Gastroesophageal sphincter (tissue), 4 donors: ENCODE data around the gene NSFL1C. TPM values are rescaled to one million over a fixed set of nuclear protein-coding genes. Genes with fewer than 3 reads are reported as not detected.

Experiments used
- ATAC-seq: fragments of 150-250 bp; one replicate; pipeline ENCODE4 v1.9.1; 2016; ENCODE audit warnings: mild to moderate bottlenecking, moderate library complexity
- H3K27ac ChIP-seq, 4 donors: fragments of 200-600 bp; sonication (generic) in 3 of 4; 1 replicate in 3 of 4; 2 replicates in 1 of 4; pipeline ENCODE4 v1.5.1; 2016 to 2019
- H3K27me3 ChIP-seq: fragments of 200-600 bp; sonication (generic); one replicate; pipeline ENCODE4 v1.5.1; 2019
- H3K36me3 ChIP-seq, 2 donors: fragments of 200-600 bp; sonication (generic); one replicate each; pipeline ENCODE4 v1.5.1; 2019; ENCODE audit warnings: control low read depth in 1 of 2
- H3K4me1 ChIP-seq, 3 donors: fragments of 200-600 bp; sonication (generic); 1 replicate in 2 of 3; 2 replicates in 1 of 3; pipeline ENCODE4 v1.5.1; 2016 to 2019; ENCODE audit warnings: control low read depth in 2 of 3
- H3K4me3 ChIP-seq, 2 donors: fragments of 200-600 bp; sonication (generic); one replicate each; pipeline ENCODE4 v1.5.1; 2019; ENCODE audit warnings: mild to moderate bottlenecking in 1 of 2, moderate library complexity in 1 of 2
- H3K9me3 ChIP-seq, 3 donors: fragments of 200-600 bp; sonication (generic); one replicate each; pipeline ENCODE4 v1.5.1; 2017 to 2019; ENCODE audit warnings: control low read depth in 2 of 3
- EP300 ChIP-seq: sonication (generic); formaldehyde crosslinking; IDR thresholded peaks from one replicate; pipeline ENCODE4 v1.6.1; 2017; ENCODE audit warnings: antibody characterized with exemption, mild to moderate bottlenecking
- POLR2A ChIP-seq, 2 donors: fragments of 450-650 bp; IDR thresholded peaks; one replicate each; pipeline ENCODE4 v1.6.1; 2017; ENCODE audit warnings: antibody characterized with exemption in 2 of 2, mild to moderate bottlenecking in 2 of 2, moderate library complexity in 1 of 2
- POLR2AphosphoS5 ChIP-seq: sonication (generic); formaldehyde crosslinking; IDR thresholded peaks from one replicate; pipeline ENCODE4 v1.6.1; 2017; ENCODE audit warnings: antibody characterized with exemption
- WGBS, 2 donors: methylation state at CpG; one replicate each; pipeline ENCODE4 v1.1.5; 2018; ENCODE audit warnings: low coverage in 1 of 2; 5-methylcytosine and 5-hydroxymethylcytosine counted together
- total RNA-seq, 4 donors: library from RNA; depleted of rRNA; stranded (reverse); fragments of >200 nt; gene quantifications; one replicate each; pipeline ENCODE4 v1.1.0, GENCODE V29; 2016
- TF ChIP-seq, protein P1 (sequence below), 4 experiments: fragments of 200-600 bp in 2 of 4; fragments of 450-650 bp in 2 of 4; sonication (generic) in 1 of 4; IDR thresholded peaks; one replicate each; pipeline ENCODE4 v1.5.1; 2017 to 2019; ENCODE audit warnings: antibody characterized with exemption in 4 of 4, mild to moderate bottlenecking in 2 of 4, moderate library complexity in 2 of 4

NSFL1C gene
- total RNA-seq, 4 donors from 2014 or later: 48.8 to 64.1 (median 53.5) TPM

GRCh38 chr20:1431158-1431557 lies 35.5 kb downstream of the NSFL1C start:
- WGBS, 2 donors: 21 to 22% methylated on average over 1 of the region's 1 CpG
- no peaks in the 10 kb centered on the region for H3K9me3 ChIP-seq
- no peaks in the 10 kb centered on the region for H3K27me3 ChIP-seq
- no peaks in the 10 kb centered on the region for H3K4me1 ChIP-seq
- ATAC-seq: no peak
- no peak for TF ChIP-seq POLR2A (IDR thresholded peaks at IDR 0.05)
- TF ChIP-seq EP300: no peak
- TF ChIP-seq POLR2AphosphoS5: no peak
- TF ChIP-seq, protein P1, sequence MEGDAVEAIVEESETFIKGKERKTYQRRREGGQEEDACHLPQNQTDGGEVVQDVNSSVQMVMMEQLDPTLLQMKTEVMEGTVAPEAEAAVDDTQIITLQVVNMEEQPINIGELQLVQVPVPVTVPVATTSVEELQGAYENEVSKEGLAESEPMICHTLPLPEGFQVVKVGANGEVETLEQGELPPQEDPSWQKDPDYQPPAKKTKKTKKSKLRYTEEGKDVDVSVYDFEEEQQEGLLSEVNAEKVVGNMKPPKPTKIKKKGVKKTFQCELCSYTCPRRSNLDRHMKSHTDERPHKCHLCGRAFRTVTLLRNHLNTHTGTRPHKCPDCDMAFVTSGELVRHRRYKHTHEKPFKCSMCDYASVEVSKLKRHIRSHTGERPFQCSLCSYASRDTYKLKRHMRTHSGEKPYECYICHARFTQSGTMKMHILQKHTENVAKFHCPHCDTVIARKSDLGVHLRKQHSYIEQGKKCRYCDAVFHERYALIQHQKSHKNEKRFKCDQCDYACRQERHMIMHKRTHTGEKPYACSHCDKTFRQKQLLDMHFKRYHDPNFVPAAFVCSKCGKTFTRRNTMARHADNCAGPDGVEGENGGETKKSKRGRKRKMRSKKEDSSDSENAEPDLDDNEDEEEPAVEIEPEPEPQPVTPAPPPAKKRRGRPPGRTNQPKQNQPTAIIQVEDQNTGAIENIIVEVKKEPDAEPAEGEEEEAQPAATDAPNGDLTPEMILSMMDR (IDR thresholded peaks at IDR 0.05): no peak
- no peak overlapping the region for H3K4me3 ChIP-seq
- H3K36me3 ChIP-seq: peaks cover 0 to 5% of the 10 kb centered on the region in 2 donors
- no peak overlapping the region for H3K27ac ChIP-seq

- Histone ChIP-seq H3K36me3 (peaks cover 0 to 2% of the 10 kb centered on the region in 2 donors), H3K4me3 (no peak overlapping the region), H3K9me3 (no peaks in the 10 kb centered on the region), H3K4me1 (no peaks in the 10 kb centered on the region), H3K27me3 (peaks cover 4% of the 10 kb centered on the region), H3K27ac (no peak overlapping the region)
- WGBS, 2 donors: 63 to 90% methylated on average over 1 of the region's 1 CpG
- TF ChIP-seq, protein P1 (IDR thresholded peaks at IDR 0.05): no peak
- no peak for TF ChIP-seq POLR2AphosphoS5
- no peak for TF ChIP-seq POLR2A (IDR thresholded peaks at IDR 0.05)
- TF ChIP-seq EP300: no peak
- no peak for ATAC-seq
These were observed 36.6 kb downstream of the NSFL1C start for GRCh38 chr20:1430004-1430451.

DNA sequence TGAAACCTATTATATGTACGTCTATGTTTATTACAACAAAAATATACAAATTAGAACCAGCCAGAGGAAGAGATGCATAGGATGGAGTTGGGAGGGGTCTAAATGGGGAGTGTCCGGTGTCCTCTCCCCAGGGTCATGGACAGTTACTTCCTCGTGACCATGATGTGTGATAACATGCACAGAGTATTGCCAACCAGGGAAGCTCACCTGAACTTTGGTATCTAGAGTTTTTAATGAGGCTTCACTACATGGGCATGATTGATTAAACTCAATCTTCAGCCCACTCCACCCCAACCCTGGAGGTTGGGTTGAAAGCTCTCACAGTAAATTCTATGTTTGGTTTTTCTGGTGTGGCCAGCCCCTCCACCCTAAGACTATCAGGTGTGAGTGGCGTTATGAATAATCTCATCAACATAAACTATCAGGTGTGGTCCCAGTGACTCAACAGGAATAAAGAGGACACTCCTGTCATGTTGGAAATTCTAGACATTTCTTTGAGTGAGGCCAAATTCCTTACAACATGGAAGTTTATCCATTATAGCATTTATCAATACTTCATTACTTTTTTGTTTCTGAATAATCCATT lies 37.4 kb downstream of the NSFL1C start:
- no peak for ATAC-seq
- no peaks in the 10 kb centered on the region for H3K9me3 ChIP-seq
- no peak overlapping the region for H3K4me3 ChIP-seq
- no peak overlapping the region for H3K27ac ChIP-seq
- 79 to 90% methylated on average over 4 of the region's 4 CpGs for WGBS, 2 donors
- no peaks in the 10 kb centered on the region for H3K4me1 ChIP-seq
- no peak for TF ChIP-seq POLR2AphosphoS5
- TF ChIP-seq POLR2A (IDR thresholded peaks at IDR 0.05): no peak
- TF ChIP-seq EP300: no peak
- TF ChIP-seq, protein P1 (IDR thresholded peaks at IDR 0.05): no peak
- no peaks in the 10 kb centered on the region for H3K36me3 ChIP-seq
- H3K27me3 ChIP-seq: peaks cover 10% of the 10 kb centered on the region

DNA sequence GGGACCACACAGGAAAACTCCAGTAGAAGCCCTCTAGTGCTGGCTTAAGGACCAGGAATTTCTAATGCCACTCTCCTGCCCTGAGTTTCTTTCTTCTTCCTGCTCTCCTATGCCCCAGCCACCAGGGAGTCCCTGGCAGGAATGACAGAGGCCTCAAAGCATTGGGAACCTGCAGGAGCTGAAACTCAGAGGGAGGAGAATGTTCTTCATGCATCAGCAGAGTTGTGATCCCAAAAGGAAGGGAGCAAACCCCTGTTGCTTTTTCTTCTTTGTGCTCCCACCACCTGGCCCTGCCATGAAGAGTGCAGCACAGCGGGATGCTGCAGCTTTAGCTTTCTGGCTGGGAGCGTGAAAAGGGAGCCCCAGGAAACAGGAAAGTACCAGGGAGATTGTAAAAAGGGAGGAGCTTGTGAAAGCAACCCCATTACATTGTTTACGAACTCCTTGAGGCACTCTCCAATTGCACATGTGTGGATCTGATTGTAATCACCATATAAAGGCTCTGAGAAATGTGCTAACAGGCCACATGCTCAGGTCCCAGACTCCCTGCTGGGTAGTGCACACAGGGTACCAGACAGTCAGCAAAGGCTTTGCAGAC lies 39.1 kb downstream of the NSFL1C start:
- ATAC-seq: no peak
- Histone ChIP-seq H3K27me3 (peaks cover 27% of the 10 kb centered on the region), H3K4me1 (no peaks in the 10 kb centered on the region), H3K9me3 (no peaks in the 10 kb centered on the region), H3K36me3 (no peaks in the 10 kb centered on the region), H3K4me3 (no peak overlapping the region), H3K27ac (no peak overlapping the region)
- WGBS, 2 donors: 50% methylated on average over 1 of the region's 3 CpGs; no CpG with 5 or more reads in 1 of the 2 donors
- TF ChIP-seq POLR2AphosphoS5 (no peak), EP300 (no peak), POLR2A (IDR thresholded peaks at IDR 0.05) (no peak)
- TF ChIP-seq, protein P1 (IDR thresholded peaks at IDR 0.05): no peak
